H9 (cell line): ENCODE results near the gene GCNA. TPM values are rescaled to one million over a fixed set of nuclear protein-coding genes. Genes with fewer than 3 reads are reported as not detected.

Source experiments
- DNase-seq: peaks from one replicate; pipeline ENCODE4 v3.0.0-alpha.2; 2017
- H2AFZ ChIP-seq: one replicate; pipeline ENCODE4 v1.6.1; 2013; ENCODE audit warnings: mild to moderate bottlenecking, low read length, control low read depth, moderate library complexity
- H2AK5ac ChIP-seq: 2 replicates; pipeline ENCODE4 v1.6.1; 2013; ENCODE audit warnings: low read length, control low read depth, mixed read lengths; ENCODE audit not compliant: insufficient read length
- H2BK120ac ChIP-seq: one replicate; pipeline ENCODE4 v1.6.1; 2013; ENCODE audit warnings: low read depth, mild to moderate bottlenecking, low read length, control low read depth, inconsistent platforms; ENCODE audit not compliant: poor library complexity, severe bottlenecking
- H2BK12ac ChIP-seq: 2 replicates; pipeline ENCODE4 v1.6.1; 2013; ENCODE audit warnings: low read length, control low read depth, mixed read lengths, low read depth; ENCODE audit not compliant: insufficient read length
- H2BK15ac ChIP-seq: 2 replicates; pipeline ENCODE4 v1.6.1; 2013; ENCODE audit warnings: low read depth, low read length, control low read depth
- H2BK20ac ChIP-seq: one replicate; pipeline ENCODE4 v1.6.1; 2013; ENCODE audit warnings: low read depth, mild to moderate bottlenecking, low read length, control low read depth, inconsistent platforms; ENCODE audit not compliant: poor library complexity, severe bottlenecking
- H2BK5ac ChIP-seq: 2 replicates; pipeline ENCODE4 v1.6.1; 2013; ENCODE audit warnings: low read length, control low read depth, mixed read lengths; ENCODE audit not compliant: insufficient read length
- H3K14ac ChIP-seq: 2 replicates; pipeline ENCODE4 v1.6.1; 2013; ENCODE audit warnings: low read length, control low read depth; ENCODE audit not compliant: insufficient read depth
- H3K18ac ChIP-seq: 2 replicates; pipeline ENCODE4 v1.6.1; 2013; ENCODE audit warnings: low read depth, mild to moderate bottlenecking, mixed read lengths, low read length, control low read depth; ENCODE audit not compliant: insufficient read length
- H3K23ac ChIP-seq: 2 replicates; pipeline ENCODE4 v1.6.1; 2013; ENCODE audit warnings: low read length, control low read depth, mixed read lengths, low read depth; ENCODE audit not compliant: insufficient read length
- H3K23me2 ChIP-seq: 2 replicates; pipeline ENCODE4 v1.6.1; 2013; ENCODE audit warnings: low read depth, mild to moderate bottlenecking, mixed read lengths, low read length, control low read depth; ENCODE audit not compliant: insufficient read length, poor library complexity, severe bottlenecking
- H3K27ac ChIP-seq: 2 replicates; pipeline ENCODE4 v1.5.1; 2013; ENCODE audit warnings: low read length, control low read depth, mixed read lengths, low read depth; ENCODE audit not compliant: insufficient read length
- H3K27me3 ChIP-seq: 2 replicates; pipeline ENCODE4 v1.6.1; 2013; ENCODE audit warnings: low read length, control low read depth, inconsistent platforms; ENCODE audit not compliant: insufficient read depth
- H3K4ac ChIP-seq: 2 replicates; pipeline ENCODE4 v1.6.1; 2013; ENCODE audit warnings: low read depth, mild to moderate bottlenecking, control low read depth, inconsistent platforms, low read length, moderate library complexity
- H3K4me1 ChIP-seq: 2 replicates; pipeline ENCODE4 v1.6.1; 2013; ENCODE audit warnings: low read length, control low read depth, inconsistent platforms; ENCODE audit not compliant: insufficient read depth
- H3K4me2 ChIP-seq: 2 replicates; pipeline ENCODE4 v1.6.1; 2013; ENCODE audit warnings: low read length, control low read depth, mixed read lengths; ENCODE audit not compliant: insufficient read length, insufficient read depth
- H3K56ac ChIP-seq: 2 replicates; pipeline ENCODE4 v1.6.1; 2013; ENCODE audit warnings: low read depth, mild to moderate bottlenecking, mixed read lengths, low read length, control low read depth; ENCODE audit not compliant: insufficient read length
- H3K79me1 ChIP-seq: 2 replicates; pipeline ENCODE4 v1.6.1; 2013; ENCODE audit warnings: low read depth, mild to moderate bottlenecking, moderate library complexity, low read length, control low read depth, inconsistent platforms; ENCODE audit not compliant: insufficient read depth, poor library complexity, severe bottlenecking
- H3K79me2 ChIP-seq: 2 replicates; pipeline ENCODE4 v1.6.1; 2013; ENCODE audit warnings: low read length, control low read depth, inconsistent platforms; ENCODE audit not compliant: insufficient read depth
- H3K9ac ChIP-seq: 2 replicates; pipeline ENCODE4 v1.6.1; 2013; ENCODE audit warnings: low read length, control low read depth, mixed read lengths; ENCODE audit not compliant: insufficient read length; ENCODE audit errors: extremely low read depth
- H3K9me3 ChIP-seq: one replicate; pipeline ENCODE4 v1.6.1; 2013; ENCODE audit warnings: low read depth, low read length, inconsistent platforms; ENCODE audit not compliant: control insufficient read depth
- H3T11ph ChIP-seq: one replicate; pipeline ENCODE4 v1.6.1; 2013; ENCODE audit warnings: mild to moderate bottlenecking, low read length, control low read depth, inconsistent platforms
- H4K20me1 ChIP-seq: one replicate; pipeline ENCODE4 v1.6.1; 2013; ENCODE audit not compliant: control insufficient read depth, insufficient read length, insufficient read depth
- H4K5ac ChIP-seq: 2 replicates; pipeline ENCODE4 v1.6.1; 2013; ENCODE audit warnings: low read depth, mild to moderate bottlenecking, mixed read lengths, low read length, control low read depth; ENCODE audit not compliant: insufficient read length
- H4K8ac ChIP-seq: replicated peaks from 2 replicates; pipeline ENCODE4 v1.6.1; 2013; ENCODE audit warnings: low read length, control low read depth, mixed read lengths, low read depth; ENCODE audit not compliant: insufficient read length
- H4K91ac ChIP-seq: 2 replicates; pipeline ENCODE4 v1.6.1; 2013; ENCODE audit warnings: low read depth, mild to moderate bottlenecking, moderate library complexity, mixed read lengths, low read length, control low read depth; ENCODE audit not compliant: insufficient read length
- H3K27ac Mint-ChIP-seq, 3 experiments: 2 replicates in 2 of 3; 3 replicates in 1 of 3; pipeline ENCODE4 v1.8.0; 2020 to 2021; ENCODE audit warnings: mixed read lengths in 3 of 3, mild to moderate bottlenecking in 1 of 3, moderate library complexity in 1 of 3
- H3K27me3 Mint-ChIP-seq: 2 replicates; pipeline ENCODE4 v1.8.0; 2021; ENCODE audit warnings: low read depth, mild to moderate bottlenecking, moderate library complexity, mixed read lengths
- H3K36me3 Mint-ChIP-seq, 3 experiments: 2 replicates in 2 of 3; 3 replicates in 1 of 3; pipeline ENCODE4 v1.8.0; 2020 to 2021; ENCODE audit warnings: low read depth in 3 of 3, mixed read lengths in 3 of 3; ENCODE audit not compliant: insufficient read depth in 1 of 3
- H3K4me1 Mint-ChIP-seq, 2 experiments: 2 replicates each; pipeline ENCODE4 v1.8.0; 2020; ENCODE audit warnings: mixed read lengths in 2 of 2
- H3K4me3 Mint-ChIP-seq, 2 experiments: 2 replicates in 1 of 2; 3 replicates in 1 of 2; pipeline ENCODE4 v1.8.0; 2020 to 2021; ENCODE audit warnings: mild to moderate bottlenecking in 2 of 2, mixed read lengths in 2 of 2, moderate library complexity in 1 of 2
- H3K9me3 Mint-ChIP-seq, 2 experiments: 2 replicates in 1 of 2; 3 replicates in 1 of 2; pipeline ENCODE4 v1.8.0; 2020; ENCODE audit warnings: mild to moderate bottlenecking in 2 of 2, mixed read lengths in 2 of 2, moderate library complexity in 1 of 2
- CTCF ChIP-seq: fragments of 200-600 bp; sonication (generic); conservative IDR thresholded peaks from 3 replicates; pipeline ENCODE4 v1.8.0; 2021; ENCODE audit warnings: antibody characterized with exemption, mild to moderate bottlenecking
- WGBS: extraction: QIAGEN DNeasy Blood & Tissue Kit; methylation state at CpG from one replicate; pipeline ENCODE4 v1.1.7; 2013; ENCODE audit warnings: missing lambda C conversion rate, low lambda C conversion rate, mixed read lengths; ENCODE audit not compliant: insufficient read length; ENCODE audit errors: extremely low coverage; 5-methylcytosine and 5-hydroxymethylcytosine counted together
- total RNA-seq: library from RNA; stranded (reverse); gene quantifications from 2 replicates; pipeline ENCODE4 v1.2.1, GENCODE V29; 2021

GCNA gene
- total RNA-seq, 1 experiment from 2014 or later = 0.96 TPM

- no peaks in the 10 kb centered on the region for H3K27me3 ChIP-seq
- H3K23ac ChIP-seq = no peak overlapping the region
- H3K9me3 Mint-ChIP-seq = peaks cover 69 to 79% of the 10 kb centered on the region in 2 experiments
- no peak overlapping the region for H3K27ac ChIP-seq
- no peak overlapping the region for H2BK20ac ChIP-seq
- no peak overlapping the region for H3K4me2 ChIP-seq
- H3K79me1 ChIP-seq = no peaks in the 10 kb centered on the region
- no peaks in the 10 kb centered on the region for H3K23me2 ChIP-seq
- no peak overlapping the region for H4K91ac ChIP-seq
- H2AFZ ChIP-seq = no peak overlapping the region
- peaks cover 0 to 5% (median 2%) of the 10 kb centered on the region in 3 experiments; a peak in 4 of 7 replicates for H3K36me3 Mint-ChIP-seq
- H3K56ac ChIP-seq = no peak overlapping the region
- H2BK5ac ChIP-seq = no peak overlapping the region
- H3K79me2 ChIP-seq = no peaks in the 10 kb centered on the region
- H3T11ph ChIP-seq = no peak overlapping the region
- H3K14ac ChIP-seq = no peak overlapping the region
- H4K20me1 ChIP-seq = no peaks in the 10 kb centered on the region
- H3K27me3 Mint-ChIP-seq = no peaks in the 10 kb centered on the region
- H2BK15ac ChIP-seq = no peak overlapping the region
- H3K27ac Mint-ChIP-seq = no peak overlapping the region
- H2BK120ac ChIP-seq = no peak overlapping the region
- no peak overlapping the region for H3K4me3 Mint-ChIP-seq
- peaks cover 2 to 9% of the 10 kb centered on the region in 2 experiments; a peak in 1 of 4 replicates for H3K4me1 Mint-ChIP-seq
- H4K8ac ChIP-seq = no peak overlapping the region
- H2AK5ac ChIP-seq = no peak overlapping the region
- no peak overlapping the region for H4K5ac ChIP-seq
- no CpG with 5 or more reads among the region's 3 CpGs for WGBS
- no peak for TF ChIP-seq CTCF
- H3K4ac ChIP-seq = no peak overlapping the region
- no peaks in the 10 kb centered on the region for H3K4me1 ChIP-seq
- H3K9me3 ChIP-seq = peaks cover 33% of the 10 kb centered on the region
- no peak for DNase-seq
- H2BK12ac ChIP-seq = no peak overlapping the region
- no peak overlapping the region for H3K9ac ChIP-seq
- no peak overlapping the region for H3K18ac ChIP-seq
Measured at GRCh38 chrX:71623714-71624113, 45.5 kb downstream of the GCNA start.
